Stimulated activated CD8-positive, alpha-beta memory T cell treated with anti-CD3 and anti-CD28 coated beads, Interleukin-12 subunit alpha, Interleukin-12 subunit beta, amount 100 ng/mL, for 24 hours (primary cell): ENCODE data around the gene SURF4.

Experiments
- DNase-seq: peaks from one replicate; pipeline ENCODE4 v3.0.0-alpha.2; 2020; ENCODE audit errors: extremely low read depth

SURF4 gene

GRCh38 chr9:133352635-133353340 is 23.1 kb downstream of the SURF4 start:
- no peak for DNase-seq

GRCh38 chr9:133351908-133352634 is 23.8 kb downstream of the SURF4 start:
- DNase-seq, result no peak

- DNase-seq, result no peak
These were observed 24.3 kb downstream of the SURF4 start for GRCh38 chr9:133351526-133351907.

GRCh38 chr9:133349965-133350616 is 25.8 kb downstream of the SURF4 start:
- DNase-seq, result no peak

GRCh38 chr9:133348718-133349573 is 26.9 kb downstream of the SURF4 start:
- DNase-seq, result no peak

GRCh38 chr9:133347985-133348717 is 27.7 kb downstream of the SURF4 start, which contains the start of the genes MED22 and RPL7A:
Gene MED22 (minus strand): TSS chr9:133348131. CDS start chr9:133346662, 1,469 bp downstream.
Gene RPL7A (plus strand): TSS chr9:133348218. CDS start chr9:133348244, 26 bp downstream.
- peak; percentile 78 for DNase-seq

GRCh38 chr9:133347515-133347984 is 28.3 kb downstream of the SURF4 start:
- no peak for DNase-seq

- no peak for DNase-seq
These were observed 29.7 kb downstream of the SURF4 start for GRCh38 chr9:133346021-133346785.

GRCh38 chr9:133345596-133345995 is 30.3 kb downstream of the SURF4 start:
- no peak for DNase-seq

GRCh38 chr9:133344979-133345378 is 30.9 kb downstream of the SURF4 start:
- DNase-seq, result no peak

- no peak for DNase-seq
These were observed 31.8 kb downstream of the SURF4 start for GRCh38 chr9:133344071-133344470.

- DNase-seq, result no peak
These were observed 33.3 kb downstream of the SURF4 start for GRCh38 chr9:133342570-133342969.

GRCh38 chr9:133342069-133342406 is 33.8 kb downstream of the SURF4 start:
- no peak for DNase-seq

GRCh38 chr9:133341369-133342068 is 34.3 kb downstream of the SURF4 start:
- no peak for DNase-seq

GRCh38 chr9:133340916-133341315 is 34.9 kb downstream of the SURF4 start:
- DNase-seq, result no peak

- DNase-seq, result no peak
These were observed 35.6 kb downstream of the SURF4 start for GRCh38 chr9:133340256-133340655.

GRCh38 chr9:133339641-133340040 is 36.2 kb downstream of the SURF4 start:
- DNase-seq, result no peak

- peak; percentile 89 for DNase-seq
These were observed 39.7 kb downstream of the SURF4 start, which contains the start of gene SURF6 for GRCh38 chr9:133335924-133336811. Gene SURF6 (minus strand): TSS chr9:133336188. CDS start chr9:133336132, 56 bp downstream.
